Peyer's patch (tissue), 4 donors: ENCODE measurements around the gene IZUMO2.

Experiments
- POLR2A ChIP-seq, 2 donors: fragments of 450-650 bp; IDR thresholded peaks; one replicate each; pipeline ENCODE4 v1.5.1; 2017; ENCODE audit warnings: antibody characterized with exemption in 2 of 2, mild to moderate bottlenecking in 2 of 2, moderate library complexity in 2 of 2
- TF ChIP-seq, protein P1 (sequence below), 6 experiments: fragments of 450-650 bp in 4 of 6; fragments of 200-600 bp in 2 of 6; sonication (generic) in 1 of 6; IDR thresholded peaks; one replicate each; pipeline ENCODE4 v1.5.1; 2017 to 2019; ENCODE audit warnings: antibody characterized with exemption in 6 of 6, mild to moderate bottlenecking in 3 of 6, moderate library complexity in 1 of 6

DNA sequence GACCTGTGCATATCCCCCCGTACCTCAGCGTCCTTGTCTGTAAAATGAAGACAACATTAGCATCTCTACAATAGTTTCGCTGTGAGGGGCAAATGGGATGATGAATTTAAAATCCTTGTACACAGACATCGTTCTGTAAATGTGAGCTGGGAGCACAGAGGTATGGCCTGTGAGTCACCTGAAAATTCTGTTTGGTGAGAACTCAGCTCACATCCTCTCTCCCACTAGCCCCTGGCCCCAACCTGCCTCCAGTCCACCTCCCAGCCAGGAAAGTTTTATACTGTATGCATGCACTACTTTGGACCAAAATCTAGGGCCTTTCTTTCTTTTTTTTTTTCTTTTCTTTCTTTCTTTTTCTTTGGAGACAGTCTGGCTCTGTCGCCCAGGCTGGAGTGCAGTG is 8.7 kb upstream of the IZUMO2 start:
- TF ChIP-seq, protein P1, sequence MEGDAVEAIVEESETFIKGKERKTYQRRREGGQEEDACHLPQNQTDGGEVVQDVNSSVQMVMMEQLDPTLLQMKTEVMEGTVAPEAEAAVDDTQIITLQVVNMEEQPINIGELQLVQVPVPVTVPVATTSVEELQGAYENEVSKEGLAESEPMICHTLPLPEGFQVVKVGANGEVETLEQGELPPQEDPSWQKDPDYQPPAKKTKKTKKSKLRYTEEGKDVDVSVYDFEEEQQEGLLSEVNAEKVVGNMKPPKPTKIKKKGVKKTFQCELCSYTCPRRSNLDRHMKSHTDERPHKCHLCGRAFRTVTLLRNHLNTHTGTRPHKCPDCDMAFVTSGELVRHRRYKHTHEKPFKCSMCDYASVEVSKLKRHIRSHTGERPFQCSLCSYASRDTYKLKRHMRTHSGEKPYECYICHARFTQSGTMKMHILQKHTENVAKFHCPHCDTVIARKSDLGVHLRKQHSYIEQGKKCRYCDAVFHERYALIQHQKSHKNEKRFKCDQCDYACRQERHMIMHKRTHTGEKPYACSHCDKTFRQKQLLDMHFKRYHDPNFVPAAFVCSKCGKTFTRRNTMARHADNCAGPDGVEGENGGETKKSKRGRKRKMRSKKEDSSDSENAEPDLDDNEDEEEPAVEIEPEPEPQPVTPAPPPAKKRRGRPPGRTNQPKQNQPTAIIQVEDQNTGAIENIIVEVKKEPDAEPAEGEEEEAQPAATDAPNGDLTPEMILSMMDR (IDR thresholded peaks at IDR 0.05) = no peak
- no peak for TF ChIP-seq POLR2A (IDR thresholded peaks at IDR 0.05)
